Right cardiac atrium (tissue), 5 donors: ENCODE measurements around the gene LLGL2. TPM values are rescaled to one million over a fixed set of nuclear protein-coding genes. Genes with fewer than 3 reads are reported as not detected.
A peak's percentile ranks its signal among the peaks of the same experiment; 100 is the strongest.

Experiments used
- ATAC-seq, 2 donors: fragments of 200-7000 bp; cut with Tn5 transposase; one replicate each; pipeline versions ENCODE4 v1.8.0 to v1.9.1; 2020; ENCODE audit warnings: moderate library complexity in 2 of 2, mild to moderate bottlenecking in 1 of 2
- DNase-seq, 3 donors: peaks; one replicate each; pipeline ENCODE4 v3.0.0-alpha.2; 2020
- H3K27ac ChIP-seq: one replicate; pipeline ENCODE4 v1.5.1; 2013; ENCODE audit warnings: mild to moderate bottlenecking, low read length, control low read depth, moderate library complexity
- H3K27me3 ChIP-seq: one replicate; pipeline ENCODE4 v1.6.1; 2013; ENCODE audit not compliant: control insufficient read depth, insufficient read depth
- H3K4me1 ChIP-seq: one replicate; pipeline ENCODE4 v1.6.1; 2013; ENCODE audit warnings: low read length; ENCODE audit not compliant: control insufficient read depth, insufficient read depth
- H3K4me3 ChIP-seq: one replicate; pipeline ENCODE4 v1.5.1; 2013; ENCODE audit warnings: low read length, control low read depth
- H3K9me3 ChIP-seq: one replicate; pipeline ENCODE4 v1.6.1; 2013; ENCODE audit warnings: low read length; ENCODE audit not compliant: control insufficient read depth
- WGBS: extraction: QIAGEN DNeasy Blood & Tissue Kit; methylation state at CpG from one replicate; pipeline ENCODE4 v1.1.7; 2013; 5-methylcytosine and 5-hydroxymethylcytosine counted together
- intact Hi-C, 4 donors: fragments of 100-400 bp; cut with DNase I; formaldehyde crosslinking; loops; one replicate each; pipeline versions ENCODE4 v1.11.0 to v1.14.0; 2022 to 2023
- polyA plus RNA-seq: library from polyadenylated mRNA; stranded (reverse); fragments of 200-250 nt; gene quantifications from one replicate; pipeline ENCODE4 v1.2.3, GENCODE V29; 2013
- total RNA-seq, 4 donors: library from RNA; stranded (reverse); fragmentation: NEBNext Ultra II Directional; extraction: Animal tissue kit (Norgen Biotek cat#: 25700); gene quantifications; one replicate each; pipeline ENCODE4 v1.2.1, GENCODE V29; 2021
- donor health status: healthy with polysubstance abuse.
- donor health status: DM: no; HTN: yes; CAD: no.
- donor health status: DM: no; HTN: no; CAD: no.
- donor health status: DM: no; HTN: yes; CAD: no; lungs with severe emphysema.
- donor health status: DM: yes; HTN: yes; CAD: no.

Gene LLGL2
- total and polyA plus RNA-seq, 5 donors = 5.7 to 10.4 (median 8.6) TPM

DNA sequence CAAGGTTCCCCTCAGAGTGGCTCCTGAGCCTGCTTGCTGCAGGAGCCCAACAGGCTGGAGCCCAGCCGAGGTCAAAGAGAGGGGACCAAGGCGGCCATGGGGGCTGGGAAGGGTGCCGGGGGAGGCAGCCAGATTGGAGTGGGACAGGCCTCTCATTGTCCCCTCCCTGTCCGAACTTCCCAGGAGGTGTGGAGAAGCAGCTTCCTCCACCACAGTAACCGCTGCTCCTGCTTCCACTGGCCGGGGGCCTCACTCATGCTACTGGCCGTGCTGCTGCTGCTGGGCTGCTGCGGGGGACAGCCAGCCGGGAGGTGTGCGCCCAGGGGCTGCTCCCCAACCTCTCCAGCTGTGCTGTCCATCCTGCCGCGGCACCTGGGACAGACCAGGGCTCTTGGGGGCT lies 39.8 kb upstream of the LLGL2 start:
- Histone ChIP-seq H3K4me1 (peaks cover 8% of the 10 kb centered on the region), H3K27me3 (no peaks in the 10 kb centered on the region), H3K4me3 (no peak overlapping the region), H3K9me3 (no peaks in the 10 kb centered on the region), H3K27ac (peak overlapping the region; percentile 20)
- DNase-seq (peak in 2 of 3 donors; percentile 75 to 77), ATAC-seq (peak in 1 of 2 donors; percentile 13)
- intact Hi-C loops = no loop called here
- WGBS = 77% methylated on average over 12 of the region's 12 CpGs

DNA sequence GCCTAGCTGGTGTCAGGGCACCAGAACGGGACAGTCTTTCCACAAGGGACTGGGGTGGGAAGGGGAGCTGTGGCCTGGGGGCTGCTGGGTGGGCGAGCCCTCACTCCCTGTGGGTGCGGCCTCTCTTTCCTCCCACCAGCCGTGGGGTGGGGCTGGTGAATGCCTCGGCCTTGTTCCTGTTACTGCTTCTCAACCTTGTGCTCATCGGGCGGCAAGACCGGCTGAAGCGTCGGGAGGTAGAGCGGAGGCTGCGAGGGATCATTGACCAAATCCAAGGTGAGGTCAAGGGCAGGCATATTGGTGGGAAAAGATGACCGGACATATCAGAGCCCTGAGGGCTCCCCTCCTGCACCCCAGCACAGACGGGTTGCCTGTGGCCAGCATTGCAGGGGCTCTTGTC lies 39.3 kb upstream of the LLGL2 start:
- no peak overlapping the region for H3K4me3 ChIP-seq
- peaks cover 8% of the 10 kb centered on the region for H3K4me1 ChIP-seq
- 79% methylated on average over 14 of the region's 14 CpGs for WGBS
- DNase-seq (peak in 1 of 3 donors; percentile 53), ATAC-seq (no peak)
- intact Hi-C loops = no loop called here
- H3K27me3 ChIP-seq = no peaks in the 10 kb centered on the region
- no peaks in the 10 kb centered on the region for H3K9me3 ChIP-seq
- H3K27ac ChIP-seq = no peak overlapping the region

DNA sequence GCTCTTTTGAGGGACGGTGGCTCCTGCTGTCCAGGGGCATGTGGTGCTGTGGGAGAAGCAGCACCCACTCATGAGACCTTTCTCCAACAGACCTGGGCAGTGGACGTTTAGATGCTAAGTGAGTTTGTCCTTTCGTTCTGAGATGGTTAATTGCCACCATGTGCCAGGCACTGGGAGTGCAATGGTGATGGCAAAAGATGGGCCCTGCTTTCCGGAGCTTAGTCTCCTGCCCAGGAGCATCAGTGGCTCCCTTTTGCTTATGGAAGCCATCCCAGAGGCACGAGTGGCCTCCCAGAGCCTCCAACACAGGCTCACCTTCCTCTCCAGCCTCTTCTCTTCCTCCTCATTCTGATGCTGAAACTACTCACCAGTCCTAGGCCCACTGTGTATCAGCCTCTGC lies 38.5 kb upstream of the LLGL2 start:
- WGBS = 77% methylated on average over 5 of the region's 5 CpGs
- H3K4me1 ChIP-seq = peaks cover 8% of the 10 kb centered on the region
- H3K27ac ChIP-seq = no peak overlapping the region
- ATAC-seq (no peak), DNase-seq (no peak)
- H3K4me3 ChIP-seq = no peak overlapping the region
- intact Hi-C loops = no loop called here
- no peaks in the 10 kb centered on the region for H3K9me3 ChIP-seq
- H3K27me3 ChIP-seq = no peaks in the 10 kb centered on the region

DNA sequence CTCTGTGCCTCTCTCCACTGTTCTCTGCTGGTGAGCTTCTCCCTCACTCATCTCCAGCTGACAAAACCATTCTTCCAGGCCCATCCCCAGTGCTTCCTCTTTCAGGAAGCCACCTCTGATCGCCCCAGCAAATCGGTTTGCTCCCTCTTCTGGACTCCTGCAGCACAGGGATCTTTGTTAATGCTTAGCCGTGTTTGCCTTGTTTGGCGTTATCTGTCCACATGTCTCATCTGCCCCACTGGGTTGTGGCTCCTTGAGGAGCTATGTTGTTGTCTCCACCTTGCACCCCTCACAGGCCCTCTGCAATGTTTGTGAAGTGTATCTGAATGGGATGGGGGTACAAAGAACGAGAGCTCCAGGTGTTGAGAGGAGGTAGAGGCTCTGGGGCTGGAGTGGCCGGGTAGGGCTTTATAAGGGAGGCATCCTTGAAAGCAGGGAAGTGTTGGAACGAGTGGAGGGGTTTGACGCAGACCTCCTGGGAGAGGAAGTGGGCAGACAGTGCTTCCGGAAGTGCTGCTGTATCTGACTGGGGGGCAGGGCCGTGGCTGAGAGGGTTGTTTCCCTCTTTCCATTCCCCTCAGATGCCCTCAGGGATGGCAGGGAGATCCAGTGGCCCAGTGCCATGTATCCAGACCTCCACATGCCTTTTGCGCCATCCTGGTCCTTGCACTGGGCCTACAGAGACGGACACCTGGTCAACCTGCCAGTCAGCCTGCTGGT lies 38.0 kb upstream of the LLGL2 start:
- H3K4me1 ChIP-seq = peaks cover 8% of the 10 kb centered on the region
- no peaks in the 10 kb centered on the region for H3K9me3 ChIP-seq
- WGBS = 49% methylated on average over 12 of the region's 12 CpGs
- peak overlapping the region; percentile 15 for H3K27ac ChIP-seq
- DNase-seq = peak in 2 of 3 donors; percentile 79 to 80
- no peaks in the 10 kb centered on the region for H3K27me3 ChIP-seq
- intact Hi-C loops = no loop called here
- peak in 1 of 2 donors; percentile 15 for ATAC-seq
- H3K4me3 ChIP-seq = no peak overlapping the region

DNA sequence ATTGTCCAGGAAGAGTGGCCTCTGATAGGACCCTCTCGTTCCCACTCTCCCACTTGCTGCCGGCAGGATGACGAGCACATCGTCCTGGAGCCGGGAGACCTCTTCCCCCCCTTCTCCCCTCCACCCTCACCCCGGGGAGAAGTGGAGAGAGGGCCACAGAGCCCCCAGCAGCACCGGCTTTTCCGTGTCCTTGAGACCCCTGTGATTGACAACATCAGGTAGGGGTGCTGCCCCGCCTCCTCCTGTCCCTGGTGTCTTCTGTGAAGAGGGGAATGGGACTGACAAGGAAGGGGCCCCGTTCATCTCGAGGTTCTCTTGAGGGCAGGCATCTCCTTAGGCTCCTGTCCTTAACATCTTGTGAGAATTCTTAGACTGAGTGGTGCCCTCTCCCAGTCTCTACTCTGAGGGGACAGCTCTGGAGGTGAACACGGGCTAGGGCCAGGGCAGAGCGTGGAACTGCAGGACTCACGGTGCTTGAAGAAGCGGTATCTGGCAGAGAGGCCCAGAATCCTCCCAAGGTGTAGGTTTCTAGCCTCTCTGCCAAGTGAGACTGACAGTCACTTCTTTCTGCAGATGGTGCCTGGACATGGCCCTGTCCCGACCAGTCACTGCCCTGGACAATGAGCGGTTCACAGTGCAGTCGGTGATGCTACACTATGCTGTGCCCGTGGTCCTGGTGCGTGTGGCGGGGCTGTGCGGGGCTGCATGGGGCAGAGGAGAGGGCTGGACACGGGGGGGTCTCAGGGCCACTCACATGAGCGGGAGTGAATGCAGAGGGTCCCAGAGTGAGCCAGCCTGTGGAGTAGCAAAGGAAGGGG lies 36.6 kb upstream of the LLGL2 start:
- Histone ChIP-seq H3K9me3 (no peaks in the 10 kb centered on the region), H3K4me3 (no peak overlapping the region), H3K27ac (no peak overlapping the region), H3K27me3 (no peaks in the 10 kb centered on the region), H3K4me1 (peaks cover 8% of the 10 kb centered on the region)
- DNase-seq = peak in 1 of 3 donors; percentile 24
- 88% methylated on average over 24 of the region's 24 CpGs for WGBS
- intact Hi-C loops = no loop called here
- no peak for ATAC-seq

DNA sequence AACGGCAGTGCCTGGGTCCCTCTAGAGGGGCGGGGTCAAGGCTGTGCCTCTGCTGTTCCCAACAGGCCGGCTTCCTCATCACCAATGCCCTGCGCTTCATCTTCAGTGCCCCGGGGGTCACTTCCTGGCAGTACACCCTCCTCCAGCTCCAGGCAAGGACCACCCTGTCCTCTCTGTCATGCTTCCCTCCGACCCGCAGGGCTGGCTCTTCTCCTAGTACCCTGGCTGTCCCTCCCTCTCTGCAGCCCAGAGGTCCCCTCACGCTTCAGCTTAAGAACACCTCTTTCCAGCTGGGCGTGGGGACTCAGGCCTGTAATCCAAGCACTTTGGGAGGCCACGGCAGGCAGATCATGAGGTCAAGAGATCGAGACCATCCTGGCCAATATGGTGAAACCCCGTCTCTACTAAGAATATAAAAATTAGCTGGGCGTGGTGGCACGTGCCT lies 36.0 kb upstream of the LLGL2 start:
- Histone ChIP-seq H3K27ac (no peak overlapping the region), H3K4me1 (peaks cover 8% of the 10 kb centered on the region), H3K9me3 (no peaks in the 10 kb centered on the region), H3K27me3 (no peaks in the 10 kb centered on the region), H3K4me3 (no peak overlapping the region)
- 80% methylated on average over 14 of the region's 14 CpGs for WGBS
- intact Hi-C loops = no loop called here
- DNase-seq = no peak
- ATAC-seq = no peak

DNA sequence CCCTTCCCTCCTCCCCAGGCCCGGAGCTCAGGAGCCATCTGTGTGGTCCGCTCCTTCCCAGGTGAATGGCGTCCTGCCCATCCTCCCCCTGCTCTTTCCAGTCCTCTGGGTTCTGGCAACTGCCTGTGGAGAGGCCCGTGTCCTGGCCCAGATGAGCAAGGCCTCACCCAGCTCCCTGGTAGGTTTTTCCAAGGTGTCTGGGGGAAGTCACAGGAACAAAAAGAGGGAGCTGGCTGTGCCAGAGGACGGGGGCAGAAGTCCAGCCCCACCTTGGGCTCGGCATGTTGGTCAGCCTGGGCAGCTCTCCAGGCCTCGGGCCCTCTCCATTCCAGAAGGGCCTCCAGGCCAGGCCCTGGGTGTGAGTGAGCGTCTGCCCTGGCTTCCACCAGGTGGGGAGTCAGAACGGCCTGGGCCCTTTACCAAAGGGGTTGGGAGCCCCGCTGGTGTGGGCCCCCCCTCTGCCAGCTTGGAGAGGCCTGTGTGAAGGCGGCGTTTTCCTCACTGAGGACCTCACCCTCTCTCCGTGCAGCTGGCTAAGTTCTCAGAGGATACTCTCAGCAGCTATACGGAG lies 35.2 kb upstream of the LLGL2 start:
- intact Hi-C loops = no loop called here
- H3K9me3 ChIP-seq = no peaks in the 10 kb centered on the region
- H3K27me3 ChIP-seq = no peaks in the 10 kb centered on the region
- peak overlapping the region; percentile 10 for H3K27ac ChIP-seq
- ATAC-seq (peak; percentile 5 to 27), DNase-seq (peak in 1 of 3 donors; percentile 70)
- peaks cover 8% of the 10 kb centered on the region for H3K4me1 ChIP-seq
- no peak overlapping the region for H3K4me3 ChIP-seq
- WGBS = 58% methylated on average over 14 of the region's 14 CpGs

DNA sequence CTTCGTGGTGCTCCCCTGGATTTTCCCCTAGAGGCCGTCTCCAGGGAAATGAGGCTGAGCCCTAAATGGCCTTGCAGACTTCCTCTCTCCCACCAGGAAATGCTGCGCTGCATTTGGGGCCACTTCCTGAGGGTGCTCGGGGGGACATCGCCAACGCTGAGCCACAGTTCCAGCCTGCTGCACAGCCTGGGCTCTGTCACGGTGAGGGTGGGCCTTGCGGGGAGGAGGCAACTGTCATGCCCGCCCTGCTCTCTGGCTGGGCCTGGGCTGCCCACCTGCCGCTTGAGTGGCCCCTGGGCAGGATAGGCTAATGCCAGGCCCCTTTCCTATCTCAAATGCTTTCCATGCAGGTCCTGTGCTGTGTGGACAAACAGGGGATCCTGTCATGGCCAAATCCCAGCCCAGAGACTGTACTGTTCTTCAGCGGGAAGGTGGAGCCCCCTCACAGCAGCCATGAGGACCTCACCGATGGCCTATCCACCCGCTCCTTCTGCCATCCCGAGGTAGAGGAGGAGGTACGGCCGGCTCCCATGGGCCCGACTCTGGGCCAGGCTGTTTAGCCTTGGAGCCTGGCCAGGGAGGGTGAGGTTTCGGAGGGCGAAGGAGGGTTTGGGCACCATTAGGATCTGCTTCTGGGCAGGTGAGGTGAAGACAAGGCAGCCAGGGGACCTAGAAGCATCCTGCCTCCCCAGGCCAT lies 34.4 kb upstream of the LLGL2 start:
- H3K4me3 ChIP-seq = no peak overlapping the region
- no peaks in the 10 kb centered on the region for H3K27me3 ChIP-seq
- no peak overlapping the region for H3K27ac ChIP-seq
- no peaks in the 10 kb centered on the region for H3K9me3 ChIP-seq
- ATAC-seq (no peak), DNase-seq (peak in 1 of 3 donors; percentile 43)
- peaks cover 8% of the 10 kb centered on the region for H3K4me1 ChIP-seq
- intact Hi-C loops = no loop called here
- 81% methylated on average over 19 of the region's 19 CpGs for WGBS

DNA sequence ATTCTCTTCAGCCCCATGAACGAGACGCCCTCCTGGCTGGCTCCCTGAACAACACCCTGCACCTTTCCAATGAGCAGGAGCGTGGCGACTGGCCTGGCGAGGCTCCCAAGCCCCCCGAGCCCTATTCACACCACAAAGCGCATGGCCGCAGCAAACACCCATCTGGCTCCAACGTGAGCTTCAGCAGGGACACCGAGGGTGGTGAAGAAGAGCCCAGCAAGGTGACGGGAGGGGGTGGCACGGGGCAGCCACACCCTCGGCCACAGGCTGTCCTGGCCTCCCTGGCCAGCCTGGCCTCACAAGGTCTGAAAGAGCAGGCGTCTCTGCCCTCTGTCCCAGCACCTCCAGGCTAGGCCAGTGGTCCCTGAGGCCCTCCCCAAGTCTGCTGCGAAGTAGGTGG lies 33.8 kb upstream of the LLGL2 start:
- Histone ChIP-seq H3K27me3 (no peaks in the 10 kb centered on the region), H3K4me3 (no peak overlapping the region), H3K27ac (no peak overlapping the region), H3K9me3 (no peaks in the 10 kb centered on the region), H3K4me1 (peaks cover 8% of the 10 kb centered on the region)
- intact Hi-C loops = no loop called here
- peak in 1 of 3 donors; percentile 18 for DNase-seq
- no peak for ATAC-seq
- WGBS = 92% methylated on average over 15 of the region's 15 CpGs

DNA sequence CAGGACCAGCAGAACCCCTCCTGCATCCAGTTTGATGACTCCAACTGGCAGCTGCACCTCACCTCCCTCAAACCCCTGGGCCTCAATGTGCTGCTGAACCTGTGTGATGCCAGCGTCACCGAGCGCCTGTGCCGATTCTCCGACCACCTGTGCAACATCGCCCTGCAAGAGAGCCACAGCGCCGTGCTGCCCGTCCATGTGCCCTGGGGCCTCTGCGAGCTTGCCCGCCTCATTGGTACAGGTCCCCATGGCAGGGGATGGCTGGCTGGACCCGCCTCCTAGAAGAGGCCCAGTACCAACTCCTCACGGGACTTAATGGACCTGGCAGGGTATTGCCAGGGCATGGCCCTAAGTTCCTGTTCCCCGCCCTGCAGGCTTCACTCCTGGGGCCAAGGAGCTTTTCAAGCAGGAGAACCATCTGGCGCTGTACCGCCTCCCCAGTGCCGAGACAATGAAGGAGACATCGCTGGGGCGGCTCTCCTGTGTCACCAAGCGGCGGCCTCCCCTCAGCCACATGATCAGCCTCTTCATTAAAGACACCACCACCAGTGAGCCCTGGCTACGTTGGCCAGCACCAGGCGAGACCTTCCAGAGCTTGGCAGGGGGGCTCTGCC lies 32.8 kb upstream of the LLGL2 start:
- Histone ChIP-seq H3K9me3 (no peaks in the 10 kb centered on the region), H3K4me1 (peaks cover 3% of the 10 kb centered on the region), H3K4me3 (no peak overlapping the region), H3K27ac (no peak overlapping the region), H3K27me3 (no peaks in the 10 kb centered on the region)
- intact Hi-C loops = no loop called here
- ATAC-seq (no peak), DNase-seq (no peak)
- WGBS = 87% methylated on average over 23 of the region's 23 CpGs
